Measurements from ENCODE around the gene DMRT3. TPM values are rescaled to one million over a fixed set of nuclear protein-coding genes. Genes with fewer than 3 reads are reported as not detected.

DMRT3 gene
- total and polyA plus RNA-seq, 9 of the 15 experiments (the other 6 are each of a cell fraction or from before 2014, with no cell fraction given), result not detected

GRCh38 chr9:1014640-1015039 lies 38.2 kb downstream of the DMRT3 start:
- no peaks in the 10 kb centered on the region for H3K79me2 ChIP-seq (ENCODE audit: control insufficient read depth, insufficient read depth, low read length)
- H3K9me3 ChIP-seq (replicated peaks; ENCODE audit: control insufficient read depth, insufficient read depth, low read depth, low read length), result no peaks in the 10 kb centered on the region
- DNase-seq (ENCODE audit: extremely low read depth in 1 of 4, low spot score in 3 of 4), result no peak
- no peaks in the 10 kb centered on the region for H3K27me3 ChIP-seq (ENCODE audit: control insufficient read depth in 2 of 2, insufficient read depth in 2 of 2, low read length in 2 of 2)
- H2AFZ ChIP-seq (ENCODE audit: low read depth, low read length), result no peak overlapping the region
- no peak overlapping the region for H3K27ac ChIP-seq (ENCODE audit: extremely low read depth, low read depth, low read length)
- no peak overlapping the region for H3K4me2 ChIP-seq (ENCODE audit: insufficient read depth, low read length)
- TF ChIP-seq E4F1 (CRISPR knock-in tag; IDR thresholded peaks at IDR 0.05; ENCODE audit: borderline replicate concordance), result no peak
- TF ChIP-seq ZSCAN29 (IDR thresholded peaks at IDR 0.05), result no peak
- TF ChIP-seq HDGF (IDR thresholded peaks at IDR 0.05), result no peak
- TF ChIP-seq HMBOX1 (IDR thresholded peaks at IDR 0.05), result no peak
- no peak for ATAC-seq
- in situ Hi-C loops (cut with MboI) (no loop called here), intact Hi-C loops (cut with micrococcal nuclease) (no loop called here)
- no peak for FAIRE-seq
- 7% methylated on average over 2 of the region's 2 CpGs for WGBS (ENCODE audit: insufficient coverage, low coverage, missing lambda C conversion rate)
- no peaks in the 10 kb centered on the region for H3K9me1 ChIP-seq (ENCODE audit: control insufficient read depth, insufficient read depth, low read length)
- H4K20me1 ChIP-seq (replicated peaks; ENCODE audit: control insufficient read depth, insufficient read depth, low read length), result no peaks in the 10 kb centered on the region
- ChIA-PET POLR2A (no interaction called here), CTCF (ENCODE audit: low intra/inter-chr PET ratio) (no interaction called here)
- no peaks in the 10 kb centered on the region for H3K4me1 ChIP-seq (replicated peaks in 1 of 2; ENCODE audit: control insufficient read depth in 2 of 2, insufficient read depth in 2 of 2, low read length in 2 of 2)
- no TSS peak for BruUV-seq (replicated peaks)
- H3K4me3 ChIP-seq, result no peak overlapping the region
- H3K9ac ChIP-seq (ENCODE audit: insufficient read depth in 1 of 2, low read depth in 2 of 2, low read length in 2 of 2), result no peak overlapping the region
- no peaks in the 10 kb centered on the region for H3K36me3 ChIP-seq (ENCODE audit: control insufficient read depth, insufficient read depth, low read length)

All from K562 (cell line).